TTC549 (cell line): Measurements from ENCODE around the gene ZNF512.
"Not testable (repeated sequence)": the region's sequence is repeated elsewhere in the genome, so short reads cannot be mapped to it uniquely, and the experiment has no call there.

Source experiments
- FAIRE-seq: peaks from 2 replicates; lab custom pipeline; 2012; peaks lifted over from hg19 to GRCh38; lab: Jason Lieb, UNC

ZNF512 gene

GRCh38 chr2:27582695-27583389 lies at the start of gene ZNF512:
TSS of gene ZNF512 (plus strand) at chr2:27583042. CDS start at chr2:27583113, 71 bp downstream.
- no peak for FAIRE-seq

GRCh38 chr2:27537287-27537686 lies 45.6 kb upstream of the ZNF512 start:
- FAIRE-seq: no peak

- not testable (repeated sequence) for FAIRE-seq
Measured at GRCh38 chr2:27538839-27539450, 43.9 kb upstream of the ZNF512 start.

- FAIRE-seq: not testable (repeated sequence)
Measured at GRCh38 chr2:27539649-27540048, 43.2 kb upstream of the ZNF512 start.

- no peak for FAIRE-seq
Measured at GRCh38 chr2:27544143-27544821, 38.6 kb upstream of the ZNF512 start.

GRCh38 chr2:27545348-27546141 lies 37.3 kb upstream of the ZNF512 start:
- no peak for FAIRE-seq

GRCh38 chr2:27549303-27549702 lies 33.5 kb upstream of the ZNF512 start:
- FAIRE-seq: no peak

- FAIRE-seq: no peak
Measured at GRCh38 chr2:27551514-27551913, 31.3 kb upstream of the ZNF512 start.

- FAIRE-seq: no peak
Measured at GRCh38 chr2:27552941-27553340, 29.9 kb upstream of the ZNF512 start.

GRCh38 chr2:27554451-27554850 lies 28.4 kb upstream of the ZNF512 start:
- not testable (repeated sequence) for FAIRE-seq

GRCh38 chr2:27559228-27559627 lies 23.6 kb upstream of the ZNF512 start:
- FAIRE-seq: no peak

GRCh38 chr2:27561060-27561459 lies 21.8 kb upstream of the ZNF512 start:
- FAIRE-seq: no peak

- no peak for FAIRE-seq
Measured at GRCh38 chr2:27566628-27567027, 16.2 kb upstream of the ZNF512 start.

GRCh38 chr2:27569398-27569797 lies 13.4 kb upstream of the ZNF512 start:
- no peak for FAIRE-seq

- FAIRE-seq: no peak
Measured at GRCh38 chr2:27571197-27571596, 11.6 kb upstream of the ZNF512 start.

- no peak for FAIRE-seq
Measured at GRCh38 chr2:27571681-27572080, 11.2 kb upstream of the ZNF512 start.

- no peak for FAIRE-seq
Measured at GRCh38 chr2:27572439-27572838, 10.4 kb upstream of the ZNF512 start.

GRCh38 chr2:27572998-27573429 lies 9.8 kb upstream of the ZNF512 start:
- no peak for FAIRE-seq

- no peak for FAIRE-seq
Measured at GRCh38 chr2:27573452-27573851, 9.4 kb upstream of the ZNF512 start.

GRCh38 chr2:27581417-27582128 lies 1.3 kb upstream of the ZNF512 start:
- no peak for FAIRE-seq

GRCh38 chr2:27582129-27582694 lies 630 bp upstream of the ZNF512 start:
- FAIRE-seq: no peak
